ENCODE measurements around the gene CELF1.

Gene CELF1

DNA sequence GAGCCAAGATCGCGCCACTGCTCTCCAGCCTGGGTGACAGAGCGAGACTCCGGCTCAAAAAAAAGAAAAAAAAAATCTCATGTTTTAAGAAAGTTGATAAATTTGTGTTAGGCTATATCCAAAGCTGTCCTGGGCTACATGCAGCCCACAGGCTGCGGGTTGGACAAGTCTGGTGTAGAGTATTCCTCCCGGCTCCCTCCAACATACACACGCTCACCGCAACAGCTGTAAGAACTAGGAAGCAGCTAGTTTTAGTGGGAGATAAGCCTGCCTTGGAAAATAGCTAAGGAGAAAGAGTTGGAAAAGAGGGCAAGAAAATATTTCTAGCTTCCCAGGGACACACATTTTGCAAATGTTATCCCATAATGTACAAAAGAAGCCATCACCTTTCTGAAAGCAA is 46.6 kb downstream of the CELF1 start:
- no peak overlapping the region for H3K27ac ChIP-seq (ENCODE audit: low read length)
- no peak overlapping the region for H3K9ac ChIP-seq (ENCODE audit: low read depth, low read length)
- H3K27me3 ChIP-seq (ENCODE audit: insufficient read depth, low read length): no peaks in the 10 kb centered on the region
- peaks cover 29% of the 10 kb centered on the region for H3K4me1 ChIP-seq (ENCODE audit: insufficient read depth, low read length)
- no peaks in the 10 kb centered on the region for H3K9me3 ChIP-seq (ENCODE audit: insufficient read depth, low read depth, low read length)
- H3K36me3 ChIP-seq (ENCODE audit: insufficient read depth, low read depth, low read length): peaks cover 12% of the 10 kb centered on the region; the same call in 1 of the 2 replicates
- H3K4me3 ChIP-seq (ENCODE audit: low read length): no peak overlapping the region

DNA sequence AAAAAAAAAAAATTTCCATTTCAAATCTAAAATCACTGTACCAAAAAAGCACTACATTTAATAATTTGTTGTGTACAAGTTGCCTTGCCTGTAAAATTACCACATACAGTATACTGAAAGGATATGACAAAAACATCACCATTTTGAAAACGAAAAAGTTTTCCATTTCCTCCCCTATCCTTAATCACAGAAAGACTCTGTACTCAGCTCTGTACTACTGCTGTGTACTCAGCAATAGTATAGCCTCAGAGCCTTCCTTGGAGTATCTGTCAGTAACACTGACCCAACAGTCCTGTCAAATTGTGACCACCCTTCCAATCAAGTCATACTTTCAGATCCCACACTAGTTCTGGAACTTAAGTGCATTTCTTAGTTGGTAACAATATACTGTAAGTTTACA is 48.0 kb downstream of the CELF1 start:
- no peaks in the 10 kb centered on the region for H3K27me3 ChIP-seq (ENCODE audit: insufficient read depth, low read length)
- no peak overlapping the region for H3K9ac ChIP-seq (ENCODE audit: low read depth, low read length)
- H3K4me1 ChIP-seq (ENCODE audit: insufficient read depth, low read length): peaks cover 38% of the 10 kb centered on the region

DNA sequence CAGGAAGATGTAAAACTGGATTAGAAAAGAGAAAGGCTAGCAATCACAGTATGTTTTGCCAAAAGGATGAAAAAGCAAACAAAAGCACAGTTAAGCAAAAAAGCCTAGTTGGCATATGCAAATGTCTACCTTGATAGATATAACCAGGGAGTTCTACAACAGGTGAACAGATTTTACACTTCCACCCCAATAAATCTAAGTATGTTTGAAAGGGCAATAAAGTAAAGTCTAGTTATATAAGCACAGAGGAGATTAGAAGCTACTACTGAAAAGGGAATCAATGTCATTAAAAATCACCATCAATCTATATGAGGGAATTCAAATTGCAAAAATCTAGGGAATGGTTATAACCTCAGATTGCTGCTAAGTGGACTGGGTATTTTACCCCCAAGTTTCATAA is 49.7 kb downstream of the CELF1 start:
- no peak overlapping the region for H3K27ac ChIP-seq (ENCODE audit: low read length)
- H3K9me3 ChIP-seq (ENCODE audit: insufficient read depth, low read depth, low read length): no peaks in the 10 kb centered on the region
- H3K36me3 ChIP-seq (ENCODE audit: insufficient read depth, low read depth, low read length): peaks cover 29% of the 10 kb centered on the region; the same call in 1 of the 2 replicates
- H3K4me1 ChIP-seq (ENCODE audit: insufficient read depth, low read length): peaks cover 30% of the 10 kb centered on the region
- H3K9ac ChIP-seq (ENCODE audit: low read depth, low read length): no peak overlapping the region
- no peak overlapping the region for H3K4me3 ChIP-seq (ENCODE audit: low read length)
- H3K27me3 ChIP-seq (ENCODE audit: insufficient read depth, low read length): no peaks in the 10 kb centered on the region

More for the DNA sequence above, 48.0 kb downstream of the CELF1 start:
- Histone ChIP-seq H3K27ac (ENCODE audit: low read length) (no peak overlapping the region), H3K9me3 (ENCODE audit: insufficient read depth, low read depth, low read length) (no peaks in the 10 kb centered on the region), H3K4me3 (ENCODE audit: low read length) (no peak overlapping the region), H3K36me3 (ENCODE audit: insufficient read depth, low read depth, low read length) (peaks cover 20% of the 10 kb centered on the region; the same call in 1 of the 2 replicates)

- Histone ChIP-seq H3K27me3 (ENCODE audit: insufficient read depth, low read length) (no peaks in the 10 kb centered on the region), H3K9ac (ENCODE audit: low read depth, low read length) (no peak overlapping the region), H3K9me3 (ENCODE audit: insufficient read depth, low read depth, low read length) (no peaks in the 10 kb centered on the region), H3K4me1 (ENCODE audit: insufficient read depth, low read length) (peaks cover 26% of the 10 kb centered on the region), H3K27ac (ENCODE audit: low read length) (no peak overlapping the region), H3K36me3 (ENCODE audit: insufficient read depth, low read depth, low read length) (peaks cover 34% of the 10 kb centered on the region; the same call in 1 of the 2 replicates), H3K4me3 (ENCODE audit: low read length) (no peak overlapping the region)
Measured at GRCh38 chr11:47502767-47503166, 50.2 kb downstream of the CELF1 start.

- no peaks in the 10 kb centered on the region for H3K9me3 ChIP-seq (ENCODE audit: insufficient read depth, low read depth, low read length)
- H3K27ac ChIP-seq (ENCODE audit: low read length): no peak overlapping the region
- no peaks in the 10 kb centered on the region for H3K27me3 ChIP-seq (ENCODE audit: insufficient read depth, low read length)
- peaks cover 36% of the 10 kb centered on the region; the same call in 1 of the 2 replicates for H3K36me3 ChIP-seq (ENCODE audit: insufficient read depth, low read depth, low read length)
- H3K4me3 ChIP-seq (ENCODE audit: low read length): no peak overlapping the region
- no peak overlapping the region for H3K9ac ChIP-seq (ENCODE audit: low read depth, low read length)
- H3K4me1 ChIP-seq (ENCODE audit: insufficient read depth, low read length): peaks cover 19% of the 10 kb centered on the region
Measured at GRCh38 chr11:47501101-47501500, 51.8 kb downstream of the CELF1 start.

- no peaks in the 10 kb centered on the region for H3K9me3 ChIP-seq (ENCODE audit: insufficient read depth, low read depth, low read length)
- peaks cover 27% of the 10 kb centered on the region for H3K4me1 ChIP-seq (ENCODE audit: insufficient read depth, low read length)
- no peaks in the 10 kb centered on the region for H3K27me3 ChIP-seq (ENCODE audit: insufficient read depth, low read length)
- no peak overlapping the region for H3K9ac ChIP-seq (ENCODE audit: low read depth, low read length)
- no peak overlapping the region for H3K27ac ChIP-seq (ENCODE audit: low read length)
- peaks cover 45% of the 10 kb centered on the region; the same call in 1 of the 2 replicates for H3K36me3 ChIP-seq (ENCODE audit: insufficient read depth, low read depth, low read length)
- no peak overlapping the region for H3K4me3 ChIP-seq (ENCODE audit: low read length)
Measured at GRCh38 chr11:47500121-47500520, 52.8 kb downstream of the CELF1 start.

GRCh38 chr11:47499614-47500013 is 53.3 kb downstream of the CELF1 start:
- no peaks in the 10 kb centered on the region for H3K27me3 ChIP-seq (ENCODE audit: insufficient read depth, low read length)
- H3K4me3 ChIP-seq (ENCODE audit: low read length): no peak overlapping the region
- no peak overlapping the region for H3K27ac ChIP-seq (ENCODE audit: low read length)
- peaks cover 27% of the 10 kb centered on the region for H3K4me1 ChIP-seq (ENCODE audit: insufficient read depth, low read length)
- H3K36me3 ChIP-seq (ENCODE audit: insufficient read depth, low read depth, low read length): peaks cover 50% of the 10 kb centered on the region
- 0 out of 2 replicates have a peak overlapping the region, but pooled peaks have one; percentile 28 for H3K9ac ChIP-seq (ENCODE audit: low read depth, low read length)
- no peaks in the 10 kb centered on the region for H3K9me3 ChIP-seq (ENCODE audit: insufficient read depth, low read depth, low read length)

DNA sequence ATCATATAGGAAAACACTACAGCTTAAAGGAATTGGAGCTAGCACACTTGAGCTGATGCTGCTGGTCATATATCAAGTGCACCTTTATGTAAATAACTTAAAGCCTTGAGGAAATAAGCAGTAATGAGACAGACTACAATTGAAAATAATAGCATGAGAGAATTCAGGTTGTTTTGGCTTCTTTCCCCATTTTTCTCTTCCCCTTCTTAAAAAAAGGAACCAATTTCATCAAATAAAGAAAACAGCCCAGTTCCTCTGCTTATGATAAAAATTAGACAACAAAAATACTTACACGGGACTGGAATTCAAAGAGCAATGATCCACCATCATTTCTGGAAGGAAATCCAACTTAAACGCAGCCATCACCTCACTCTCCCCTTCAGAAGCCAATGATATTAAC is 53.8 kb downstream of the CELF1 start:
- Histone ChIP-seq H3K9ac (ENCODE audit: low read depth, low read length) (0 out of 2 replicates have a peak overlapping the region, but pooled peaks have one; percentile 28), H3K9me3 (ENCODE audit: insufficient read depth, low read depth, low read length) (no peaks in the 10 kb centered on the region), H3K4me1 (ENCODE audit: insufficient read depth, low read length) (peaks cover 27% of the 10 kb centered on the region), H3K27me3 (ENCODE audit: insufficient read depth, low read length) (no peaks in the 10 kb centered on the region), H3K36me3 (ENCODE audit: insufficient read depth, low read depth, low read length) (peaks cover 55% of the 10 kb centered on the region), H3K4me3 (ENCODE audit: low read length) (no peak overlapping the region), H3K27ac (ENCODE audit: low read length) (no peak overlapping the region)

- Histone ChIP-seq H3K36me3 (ENCODE audit: insufficient read depth, low read depth, low read length) (peaks cover 59% of the 10 kb centered on the region), H3K4me3 (ENCODE audit: low read length) (no peak overlapping the region), H3K9ac (ENCODE audit: low read depth, low read length) (no peak overlapping the region), H3K4me1 (ENCODE audit: insufficient read depth, low read length) (peaks cover 25% of the 10 kb centered on the region), H3K27ac (ENCODE audit: low read length) (no peak overlapping the region), H3K9me3 (ENCODE audit: insufficient read depth, low read depth, low read length) (no peaks in the 10 kb centered on the region), H3K27me3 (ENCODE audit: insufficient read depth, low read length) (no peaks in the 10 kb centered on the region)
Measured at GRCh38 chr11:47498584-47499152, 54.3 kb downstream of the CELF1 start.

DNA sequence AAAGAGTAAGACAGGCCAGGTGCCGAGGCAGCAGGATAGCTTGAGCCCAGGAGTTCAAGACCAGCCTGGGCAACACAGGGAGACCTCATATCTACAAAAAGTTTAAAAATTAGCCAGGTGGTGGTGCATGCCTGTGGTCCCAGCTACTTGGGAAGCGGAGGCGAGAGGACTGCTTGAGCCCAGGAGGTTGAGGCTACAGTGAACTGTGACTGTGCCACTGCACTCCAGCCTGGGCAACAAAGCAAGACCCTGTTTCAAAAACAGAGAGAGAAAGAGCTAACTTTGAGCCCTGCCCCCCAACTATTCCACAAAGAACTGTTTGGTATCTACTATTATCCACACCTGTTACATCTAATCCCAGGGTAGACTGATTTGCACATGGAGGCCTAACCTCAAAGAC is 54.8 kb downstream of the CELF1 start:
- Histone ChIP-seq H3K4me1 (ENCODE audit: insufficient read depth, low read length) (peaks cover 23% of the 10 kb centered on the region), H3K27me3 (ENCODE audit: insufficient read depth, low read length) (no peaks in the 10 kb centered on the region), H3K9ac (ENCODE audit: low read depth, low read length) (no peak overlapping the region), H3K9me3 (ENCODE audit: insufficient read depth, low read depth, low read length) (no peaks in the 10 kb centered on the region), H3K4me3 (ENCODE audit: low read length) (no peak overlapping the region), H3K27ac (ENCODE audit: low read length) (no peak overlapping the region), H3K36me3 (ENCODE audit: insufficient read depth, low read depth, low read length) (peaks cover 61% of the 10 kb centered on the region)

GRCh38 chr11:47496808-47497207 is 56.1 kb downstream of the CELF1 start:
- H3K27me3 ChIP-seq (ENCODE audit: insufficient read depth, low read length): no peaks in the 10 kb centered on the region

GRCh38 chr11:47495856-47496217 is 57.1 kb downstream of the CELF1 start:
- H3K36me3 ChIP-seq (ENCODE audit: insufficient read depth, low read depth, low read length): peaks cover 55% of the 10 kb centered on the region
- no peak overlapping the region for H3K27ac ChIP-seq (ENCODE audit: low read length)
- H3K9me3 ChIP-seq (ENCODE audit: insufficient read depth, low read depth, low read length): no peaks in the 10 kb centered on the region
- no peak overlapping the region for H3K4me3 ChIP-seq (ENCODE audit: low read length)
- no peak overlapping the region for H3K9ac ChIP-seq (ENCODE audit: low read depth, low read length)
- no peaks in the 10 kb centered on the region for H3K27me3 ChIP-seq (ENCODE audit: insufficient read depth, low read length)
- H3K4me1 ChIP-seq (ENCODE audit: insufficient read depth, low read length): peaks cover 16% of the 10 kb centered on the region

More at GRCh38 chr11:47496808-47497207, 56.1 kb downstream of the CELF1 start:
- no peak overlapping the region for H3K27ac ChIP-seq (ENCODE audit: low read length)
- H3K9me3 ChIP-seq (ENCODE audit: insufficient read depth, low read depth, low read length): no peaks in the 10 kb centered on the region
- H3K9ac ChIP-seq (ENCODE audit: low read depth, low read length): no peak overlapping the region
- no peak overlapping the region for H3K4me3 ChIP-seq (ENCODE audit: low read length)
- peaks cover 21% of the 10 kb centered on the region for H3K4me1 ChIP-seq (ENCODE audit: insufficient read depth, low read length)
- H3K36me3 ChIP-seq (ENCODE audit: insufficient read depth, low read depth, low read length): peaks cover 56% of the 10 kb centered on the region

All from iPS-20b (cell line).